Ramos (cell line): Measurements from ENCODE around the gene ANXA3.
"Not testable (repeated sequence)": the region's sequence is repeated elsewhere in the genome, so short reads cannot be mapped to it uniquely, and the experiment has no call there.

ENCODE experiments used
- in situ Hi-C: fragments of 300-500 bp; cut with MboI; formaldehyde crosslinking; loops from one replicate; pipeline ENCODE4 v1.14.3; 2022; ENCODE audit warnings: low sequenced_read_pairs; ENCODE audit not compliant: unreplicated experiment

ANXA3 gene, protein sequence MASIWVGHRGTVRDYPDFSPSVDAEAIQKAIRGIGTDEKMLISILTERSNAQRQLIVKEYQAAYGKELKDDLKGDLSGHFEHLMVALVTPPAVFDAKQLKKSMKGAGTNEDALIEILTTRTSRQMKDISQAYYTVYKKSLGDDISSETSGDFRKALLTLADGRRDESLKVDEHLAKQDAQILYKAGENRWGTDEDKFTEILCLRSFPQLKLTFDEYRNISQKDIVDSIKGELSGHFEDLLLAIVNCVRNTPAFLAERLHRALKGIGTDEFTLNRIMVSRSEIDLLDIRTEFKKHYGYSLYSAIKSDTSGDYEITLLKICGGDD

DNA sequence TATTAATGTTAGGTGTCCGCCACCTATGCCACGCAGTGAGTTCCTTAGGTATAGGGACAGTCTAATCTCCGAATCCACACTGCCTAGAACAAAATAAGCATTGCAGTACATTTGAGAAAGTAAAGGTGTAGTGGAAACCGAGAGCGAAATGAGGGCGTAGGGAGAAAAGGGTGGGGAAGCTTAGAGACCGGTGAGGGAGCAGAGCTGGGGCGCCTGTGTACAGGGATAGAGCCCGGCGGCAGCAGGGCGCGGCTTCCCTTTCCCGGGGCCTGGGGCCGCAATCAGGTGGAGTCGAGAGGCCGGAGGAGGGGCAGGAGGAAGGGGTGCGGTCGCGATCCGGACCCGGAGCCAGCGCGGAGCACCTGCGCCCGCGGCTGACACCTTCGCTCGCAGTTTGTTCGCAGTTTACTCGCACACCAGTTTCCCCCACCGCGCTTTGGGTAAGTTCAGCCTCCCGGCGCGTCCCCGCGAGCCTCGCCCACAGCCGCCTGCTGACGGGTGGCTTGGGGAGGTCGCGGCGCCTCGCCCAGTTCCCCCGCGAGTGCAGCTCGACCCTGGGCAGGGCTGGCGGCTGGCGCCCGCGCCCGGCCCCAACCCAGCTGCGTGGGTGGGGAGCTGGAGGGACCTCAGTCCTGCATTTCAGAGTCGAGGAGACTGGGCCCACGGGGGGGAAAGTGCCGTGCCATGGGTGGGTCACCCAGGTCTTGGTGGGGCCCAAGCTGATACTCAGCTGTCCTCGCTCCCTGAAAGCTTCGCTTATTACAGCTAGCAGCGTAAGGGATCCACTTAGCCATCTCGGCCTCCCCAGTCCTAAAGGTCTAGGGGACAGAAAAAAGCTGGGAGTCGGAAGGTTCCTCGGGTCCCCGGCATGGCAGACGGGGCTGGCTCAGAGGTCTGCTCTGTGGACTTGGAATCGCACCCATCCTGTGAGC, at the start of gene ANXA3:
Gene ANXA3, plus strand, starts transcription at position 351 of the 932 bp plus-strand sequence. CDS start 2,704 bp downstream, outside the sequence.
- in situ Hi-C loops: no loop called here

DNA sequence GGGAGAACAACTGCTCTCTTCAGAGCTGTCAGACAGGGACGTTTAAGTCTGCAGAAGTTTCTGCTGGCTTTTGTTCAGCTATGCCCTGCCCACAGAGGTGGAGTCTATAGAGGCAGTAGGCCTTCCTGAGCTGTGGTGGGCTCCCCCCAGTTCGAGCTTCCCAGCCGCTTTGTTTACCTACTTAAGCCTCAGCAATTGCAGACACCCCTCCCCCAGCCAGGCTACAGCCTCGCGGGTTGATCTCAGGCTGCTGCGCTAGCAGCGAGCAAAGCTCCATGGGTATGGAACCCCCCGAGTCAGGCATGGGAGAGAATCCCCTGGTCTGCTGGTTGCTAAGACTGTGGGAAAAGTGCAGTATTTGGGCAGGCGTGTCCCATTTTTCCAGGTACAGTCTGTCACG, 45.3 kb upstream of the ANXA3 start:
- in situ Hi-C loops: not testable (repeated sequence)

DNA sequence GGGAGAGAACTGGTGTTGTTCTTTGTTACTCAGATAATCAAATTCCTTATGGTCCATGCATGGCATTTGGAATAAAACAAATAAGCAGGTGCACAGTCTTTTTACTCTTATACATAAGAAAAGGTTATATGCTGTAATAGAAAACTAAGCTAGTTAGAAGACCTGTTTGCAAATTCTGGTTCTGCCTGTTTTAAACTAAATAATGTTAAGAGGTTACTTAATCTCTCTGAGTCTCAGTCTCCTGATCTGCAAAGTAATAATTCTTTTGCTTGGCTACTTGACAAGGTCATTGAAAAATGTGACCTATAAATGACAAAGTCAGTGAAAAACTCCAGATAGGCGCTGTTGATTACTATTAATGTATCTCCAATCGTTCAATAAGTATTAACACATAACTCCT, 42.5 kb upstream of the ANXA3 start:
- in situ Hi-C loops: no loop called here

GRCh38 chr4:78510108-78510507, 41.5 kb upstream of the ANXA3 start:
- in situ Hi-C loops: no loop called here

- in situ Hi-C loops: no loop called here
These were observed 40.9 kb upstream of the ANXA3 start for GRCh38 chr4:78510681-78511080.

DNA sequence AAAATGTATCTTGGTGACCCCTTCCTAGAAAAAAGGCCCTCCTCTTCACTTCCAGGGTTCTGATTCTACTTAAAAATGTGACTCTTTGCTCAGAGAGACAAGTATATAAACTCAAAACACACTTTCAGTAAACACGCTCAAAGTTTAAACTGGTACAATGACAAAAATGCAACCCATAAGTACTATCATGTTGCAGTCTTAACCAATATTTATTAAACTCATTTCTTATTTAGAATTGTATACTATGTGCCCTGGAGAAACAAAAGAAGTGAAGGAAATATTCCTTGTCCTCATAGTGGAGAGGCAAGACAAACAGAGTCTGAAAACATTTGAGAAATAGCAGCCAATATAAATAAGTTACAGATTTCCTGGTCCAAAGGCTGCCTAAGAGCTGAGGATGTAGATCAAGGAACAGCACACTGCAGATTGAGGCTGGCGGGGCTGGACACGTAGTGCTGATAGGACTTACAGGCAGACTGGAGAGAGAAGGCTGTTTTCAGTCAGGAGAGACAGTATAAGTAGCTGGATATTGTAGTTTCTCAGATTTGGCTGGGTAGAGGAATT, 39.1 kb upstream of the ANXA3 start:
- in situ Hi-C loops: no loop called here

- in situ Hi-C loops: no loop called here
These were observed 38.1 kb upstream of the ANXA3 start for GRCh38 chr4:78513411-78513975.

- in situ Hi-C loops: no loop called here
These were observed 34.4 kb upstream of the ANXA3 start for GRCh38 chr4:78517050-78517652.

DNA sequence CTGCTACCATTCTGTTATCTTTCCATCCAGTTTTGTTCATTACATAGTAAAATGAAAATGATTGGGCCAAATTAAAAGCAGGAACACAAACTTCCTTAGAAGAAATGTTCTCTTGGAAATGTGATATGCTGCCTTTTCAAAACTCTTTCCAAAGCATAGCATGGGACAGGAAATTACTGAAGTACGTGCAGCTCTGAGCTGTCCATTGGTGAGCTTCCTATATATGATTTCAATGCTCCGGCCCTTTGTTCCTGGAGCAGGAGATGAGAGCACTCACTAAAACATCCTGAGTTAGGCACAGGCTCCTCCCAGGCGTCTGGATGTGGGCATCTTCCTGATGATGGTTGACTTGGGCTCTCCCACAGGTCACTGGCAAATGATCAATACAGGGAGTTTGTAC, 33.0 kb upstream of the ANXA3 start:
- in situ Hi-C loops: no loop called here

GRCh38 chr4:78519962-78520361, 31.6 kb upstream of the ANXA3 start:
- in situ Hi-C loops: no loop called here

DNA sequence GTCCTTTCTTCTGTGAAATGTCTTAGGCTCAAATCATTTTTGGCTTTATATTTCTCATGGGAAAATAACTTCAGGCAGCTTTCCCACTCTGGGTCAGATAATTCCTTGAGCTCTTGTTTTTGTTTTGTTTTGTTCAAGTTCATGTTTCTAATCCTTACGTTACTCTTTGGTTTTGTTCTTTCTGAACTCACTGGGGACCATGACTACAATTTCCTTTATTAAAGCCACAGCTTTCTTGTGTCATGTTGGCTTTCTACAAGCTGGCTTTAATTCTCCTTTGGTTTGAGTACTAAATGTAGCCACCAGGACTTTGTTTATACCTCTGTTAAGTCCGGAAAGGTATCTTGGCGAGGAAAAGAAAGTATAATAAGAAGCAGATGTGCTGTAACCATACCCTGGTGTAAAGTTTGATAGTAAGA, 30.8 kb upstream of the ANXA3 start:
- in situ Hi-C loops: no loop called here

GRCh38 chr4:78524009-78524408, 27.6 kb upstream of the ANXA3 start:
- in situ Hi-C loops: no loop called here

GRCh38 chr4:78525559-78525958, 26.0 kb upstream of the ANXA3 start:
- in situ Hi-C loops: no loop called here

- in situ Hi-C loops: no loop called here
These were observed 24.5 kb upstream of the ANXA3 start for GRCh38 chr4:78527103-78527502.

DNA sequence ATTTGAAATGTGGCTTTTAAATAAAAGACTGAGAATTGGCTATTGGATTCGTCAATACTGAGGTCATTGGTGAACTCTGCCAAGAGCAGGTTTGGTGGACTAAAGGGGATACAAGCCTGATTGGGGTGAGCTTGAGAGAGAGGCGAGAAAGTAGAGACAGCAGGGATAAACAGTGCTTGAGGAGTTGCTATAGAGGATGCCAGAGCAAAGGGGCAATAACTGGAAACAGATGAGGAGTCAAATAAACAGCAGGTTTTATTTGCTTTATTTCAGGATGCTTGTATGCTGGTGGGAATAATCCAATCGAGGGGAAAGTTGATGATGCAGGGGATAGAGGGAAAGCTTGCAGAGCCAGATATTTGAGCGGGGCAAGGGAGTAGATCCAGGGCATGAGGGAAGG, 24.0 kb upstream of the ANXA3 start:
- in situ Hi-C loops: no loop called here

DNA sequence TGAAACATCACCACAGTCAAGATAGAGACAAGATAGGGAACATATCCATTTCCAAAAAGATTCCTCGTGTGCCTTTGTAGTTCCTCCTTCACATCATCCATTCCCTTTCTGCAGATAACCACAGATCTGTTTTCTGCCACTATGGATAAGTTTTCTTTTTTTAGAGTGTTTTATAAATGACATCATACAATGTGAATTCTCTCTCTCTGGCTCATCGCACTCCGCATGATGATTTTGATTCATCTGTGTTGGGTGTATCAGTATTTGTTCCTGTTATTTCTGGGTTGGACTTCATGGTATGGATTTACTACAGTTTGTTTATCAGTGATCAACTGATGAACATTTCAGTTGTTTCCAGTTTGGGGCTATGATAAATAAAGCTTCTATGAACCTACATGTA, 23.2 kb upstream of the ANXA3 start:
- in situ Hi-C loops: no loop called here

DNA sequence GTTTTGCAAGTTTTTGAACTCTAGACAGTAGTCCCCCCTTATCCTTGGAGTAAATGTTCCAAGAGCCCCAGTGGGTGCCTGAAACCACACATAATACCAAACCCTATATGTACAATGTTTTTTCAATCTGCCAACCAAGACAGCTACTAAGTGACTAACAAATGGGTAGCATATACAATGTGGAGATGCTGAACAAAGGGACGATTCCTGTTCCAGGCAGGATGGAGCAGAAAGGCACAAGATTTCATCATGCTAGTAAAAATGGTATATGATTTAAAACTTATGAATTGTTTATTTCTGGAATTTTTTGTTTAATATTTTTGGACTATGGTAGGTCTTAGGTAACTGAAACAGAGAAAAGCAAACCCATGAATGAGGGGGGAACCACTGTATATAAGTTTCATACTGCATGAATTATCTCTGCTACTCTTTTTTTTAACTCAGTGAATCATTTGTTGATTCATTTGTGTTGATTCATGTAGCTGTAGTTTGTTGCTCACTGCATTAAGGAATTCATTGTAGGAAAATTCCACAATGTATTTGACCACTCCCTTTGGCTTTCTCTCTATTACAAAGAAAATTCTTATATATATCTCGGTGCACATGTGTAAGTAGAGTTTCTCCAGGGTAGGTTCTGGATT, 21.9 kb upstream of the ANXA3 start:
- in situ Hi-C loops: no loop called here

DNA sequence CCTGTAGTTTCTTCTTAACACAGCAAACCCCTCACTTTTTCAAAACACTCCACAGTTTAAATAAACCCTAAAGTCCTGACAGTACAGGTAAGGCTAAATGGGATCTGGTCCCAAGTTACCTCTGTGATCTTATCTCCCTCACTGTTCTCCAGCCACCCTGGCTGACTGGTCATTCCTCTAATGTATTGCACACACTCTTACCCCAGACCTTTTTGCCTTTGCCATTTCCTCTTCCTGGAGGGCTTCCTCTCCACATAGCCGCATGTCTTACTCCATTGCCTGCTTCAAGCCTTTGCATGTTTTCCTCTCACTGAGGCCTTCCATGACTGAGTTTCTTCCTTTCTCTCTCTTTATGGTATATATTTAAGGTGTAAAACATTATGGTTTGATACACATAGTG, 19.5 kb upstream of the ANXA3 start:
- in situ Hi-C loops: no loop called here

- in situ Hi-C loops: no loop called here
These were observed 17.7 kb upstream of the ANXA3 start for GRCh38 chr4:78533854-78534253.
